BE2C (cell line): ENCODE data around the gene ATXN7L2. TPM values are rescaled to one million over a fixed set of nuclear protein-coding genes. Genes with fewer than 3 reads are reported as not detected.

Source experiments
- DNase-seq: peaks from one replicate; pipeline ENCODE4 v3.0.0-alpha.2; 2020
- H3K27me3 ChIP-seq: fragments of 250-450 bp; sonication (Bioruptor Pico); 2 replicates; pipeline ENCODE4 v1.5.1; 2020; ENCODE audit warnings: mild to moderate bottlenecking
- H3K36me3 ChIP-seq: fragments of 250-450 bp; sonication (Bioruptor Pico); 2 replicates; pipeline ENCODE4 v1.5.1; 2020; ENCODE audit warnings: mild to moderate bottlenecking
- H3K4me1 ChIP-seq: fragments of 250-450 bp; sonication (Bioruptor Pico); 2 replicates; pipeline ENCODE4 v1.5.1; 2020
- H3K4me3 ChIP-seq: 2 replicates; pipeline ENCODE4 v1.5.1; 2011; ENCODE audit warnings: low read depth, low read length
- H3K9me3 ChIP-seq: fragments of 250-450 bp; sonication (Bioruptor Pico); 2 replicates; pipeline ENCODE4 v1.5.1; 2020
- CTCF ChIP-seq: IDR thresholded peaks from 2 replicates; pipeline ENCODE4 v1.5.1; 2012; ENCODE audit warnings: mild to moderate bottlenecking, low read depth, low read length
- polyA plus RNA-seq: library from polyadenylated mRNA; unstranded; fragments of >200 nt; gene quantifications from one replicate; pipeline ENCODE4 v1.2.1, GENCODE V29; 2012; ENCODE audit warnings: low read depth, missing spikeins; ENCODE audit not compliant: insufficient read length, insufficient read depth

The ATXN7L2 gene, protein sequence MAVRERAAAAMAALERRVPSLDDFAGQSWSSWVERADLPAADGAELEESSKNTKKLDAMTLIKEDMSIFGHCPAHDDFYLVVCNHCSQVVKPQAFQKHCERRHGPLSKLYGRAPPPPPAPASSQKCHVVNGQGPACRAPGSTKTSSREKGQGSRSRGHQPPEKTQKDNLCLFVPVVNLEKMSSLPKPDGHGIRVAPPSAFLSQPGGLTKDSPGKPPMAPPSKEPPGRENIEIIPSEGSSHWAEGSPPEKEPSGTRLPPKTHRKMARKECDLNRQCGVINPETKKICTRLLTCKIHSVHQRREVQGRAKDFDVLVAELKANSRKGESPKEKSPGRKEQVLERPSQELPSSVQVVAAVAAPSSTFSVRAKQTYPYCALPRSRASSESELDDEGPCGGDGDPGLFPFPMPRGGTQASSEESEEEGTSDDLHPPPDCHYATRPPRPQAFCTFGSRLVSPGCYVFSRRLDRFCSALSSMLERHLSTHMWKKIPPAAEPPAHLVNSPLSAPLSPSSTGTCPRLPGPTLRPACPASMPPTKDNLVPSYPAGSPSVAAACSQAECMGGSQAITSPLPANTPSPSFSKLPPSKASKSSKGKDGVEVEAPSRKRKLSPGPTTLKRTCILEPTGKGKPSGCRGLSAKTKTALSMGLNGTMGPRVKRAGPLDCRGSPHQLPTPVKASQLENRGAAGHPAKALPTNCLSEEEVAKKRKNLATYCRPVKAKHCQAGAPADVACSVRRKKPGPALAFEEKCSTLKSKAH
- polyA plus RNA-seq = 68.4 TPM

DNA sequence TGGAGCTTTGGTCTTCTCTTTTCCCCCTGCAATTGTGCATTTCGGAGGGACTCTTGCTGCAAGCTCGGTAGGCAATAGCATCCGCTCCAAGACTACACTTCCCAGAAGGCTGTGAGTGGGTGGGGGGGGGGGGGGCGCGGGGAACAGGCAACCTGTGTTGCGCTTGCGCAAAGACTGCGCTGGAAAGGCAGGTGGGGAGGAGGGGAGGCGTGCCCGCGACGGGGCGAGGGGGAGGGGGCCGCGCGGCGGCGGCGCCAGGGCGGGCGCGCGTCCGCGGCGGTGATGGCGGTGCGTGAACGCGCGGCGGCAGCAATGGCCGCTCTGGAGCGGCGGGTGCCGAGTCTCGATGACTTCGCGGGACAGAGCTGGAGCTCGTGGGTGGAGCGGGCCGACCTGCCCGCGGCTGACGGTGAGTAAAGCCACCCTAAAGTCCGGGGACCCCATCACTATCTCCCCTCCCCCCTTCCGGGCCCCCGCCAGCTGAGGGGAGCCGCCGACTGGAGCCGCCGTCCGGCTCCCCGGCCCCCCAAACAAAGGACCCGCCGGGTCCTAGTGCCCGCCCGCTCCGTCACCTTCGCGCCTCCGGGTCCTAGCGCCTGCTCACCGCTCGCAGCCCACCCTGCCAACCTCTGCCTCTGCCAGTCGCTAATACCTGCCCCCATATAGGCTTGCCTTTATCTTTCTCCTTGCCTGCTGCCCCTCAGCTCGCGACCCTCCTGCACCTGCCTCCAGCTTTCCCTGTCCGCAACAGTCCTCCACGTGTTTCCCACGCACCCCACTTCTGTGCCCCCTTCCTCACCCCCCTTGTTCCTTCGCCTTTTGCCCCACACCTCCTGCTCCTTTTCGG lies at the start of gene ATXN7L2:
TSS of gene ATXN7L2 (plus strand) at position 234 of the 847 bp plus-strand sequence. CDS start at position 283, 49 bp downstream.
- no peak; the same call in 1 of the 2 replicates for TF ChIP-seq CTCF
- no peaks in the 10 kb centered on the region for H3K27me3 ChIP-seq
- DNase-seq = peak; percentile 94
- H3K4me1 ChIP-seq = no peaks in the 10 kb centered on the region
- peak within 1 kb of the TSS; percentile 97 for H3K4me3 ChIP-seq
- no peaks in the 10 kb centered on the region for H3K9me3 ChIP-seq
- H3K36me3 ChIP-seq = peaks cover 5% of the 10 kb centered on the region

GRCh38 chr1:109434484-109434883 lies 49.2 kb upstream of the ATXN7L2 start:
- DNase-seq = no peak
- TF ChIP-seq CTCF = no peak
- H3K27me3 ChIP-seq = no peaks in the 10 kb centered on the region
- peaks cover 6% of the 10 kb centered on the region; the same call in 1 of the 2 replicates for H3K4me1 ChIP-seq
- H3K36me3 ChIP-seq = no peaks in the 10 kb centered on the region
- H3K9me3 ChIP-seq = no peaks in the 10 kb centered on the region; the same call in 1 of the 2 replicates
- no peak overlapping the region for H3K4me3 ChIP-seq

DNA sequence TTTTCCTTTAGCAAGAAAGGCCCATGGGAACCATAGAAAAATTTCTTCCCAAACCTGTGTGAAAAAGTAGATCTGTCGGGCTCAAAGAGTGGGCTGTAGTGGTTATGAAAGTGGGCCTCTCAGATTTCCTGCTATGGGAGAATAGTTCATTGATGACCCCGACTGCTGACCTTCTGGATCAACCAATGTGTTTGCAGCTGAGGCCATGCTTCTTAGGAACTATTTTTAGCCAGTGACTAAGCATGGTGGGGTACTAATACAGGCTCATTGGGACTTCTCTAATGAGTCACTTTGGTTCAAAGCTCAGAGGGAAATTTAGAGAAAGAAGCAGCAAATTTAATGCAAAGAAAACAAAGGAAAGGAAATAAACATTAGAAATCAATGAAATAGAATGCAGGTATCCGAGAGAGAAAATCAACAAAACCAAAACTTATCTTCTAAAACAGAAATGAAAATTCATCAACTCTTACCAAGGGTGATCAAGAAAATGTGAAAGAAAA lies 44.9 kb upstream of the ATXN7L2 start:
- Histone ChIP-seq H3K4me1 (peaks cover 6% of the 10 kb centered on the region; the same call in 1 of the 2 replicates), H3K36me3 (no peaks in the 10 kb centered on the region), H3K9me3 (no peaks in the 10 kb centered on the region; the same call in 1 of the 2 replicates), H3K27me3 (no peaks in the 10 kb centered on the region), H3K4me3 (no peak overlapping the region)
- TF ChIP-seq CTCF = no peak
- DNase-seq = no peak

DNA sequence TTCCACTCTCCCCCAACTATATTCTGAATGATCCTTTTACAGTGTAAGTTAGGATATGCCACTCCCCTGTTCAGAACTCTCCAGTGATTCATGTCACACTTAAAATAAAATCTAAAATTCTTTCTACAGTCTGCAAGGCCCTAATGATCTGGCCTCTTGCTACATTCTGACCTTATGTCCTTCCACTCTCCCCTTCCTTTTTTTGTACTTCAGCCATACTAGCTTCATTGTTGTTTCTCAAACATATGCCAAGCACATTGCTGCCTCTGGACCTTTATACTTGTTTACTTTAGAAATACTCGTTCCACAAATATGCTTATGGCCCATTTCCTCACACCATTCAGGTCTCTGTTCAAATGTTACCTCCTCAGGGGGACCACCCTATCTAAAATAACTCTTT lies 42.6 kb upstream of the ATXN7L2 start:
- H3K36me3 ChIP-seq = no peaks in the 10 kb centered on the region
- H3K4me3 ChIP-seq = no peak overlapping the region
- H3K4me1 ChIP-seq = peaks cover 6% of the 10 kb centered on the region; the same call in 1 of the 2 replicates
- no peaks in the 10 kb centered on the region; the same call in 1 of the 2 replicates for H3K9me3 ChIP-seq
- no peak for DNase-seq
- H3K27me3 ChIP-seq = no peaks in the 10 kb centered on the region
- no peak for TF ChIP-seq CTCF

DNA sequence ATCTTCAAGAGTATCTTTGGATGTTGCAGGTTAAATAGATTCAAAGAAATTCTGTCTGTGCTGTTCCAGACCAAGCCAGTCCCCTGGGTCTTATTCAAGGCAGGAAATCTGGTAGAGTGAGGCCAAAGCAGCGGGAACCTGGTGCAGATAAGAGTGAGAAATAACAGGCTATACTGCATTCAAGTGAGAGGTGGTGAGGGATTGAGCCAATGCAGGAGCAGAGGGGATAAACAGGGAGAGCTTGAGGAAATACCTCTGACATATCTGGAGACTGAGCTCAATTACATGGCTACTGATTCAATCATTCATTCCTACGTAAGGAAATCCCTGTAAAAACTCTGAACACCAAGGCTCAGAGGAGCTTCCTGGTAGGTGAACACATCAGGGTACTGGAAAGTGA lies 40.2 kb upstream of the ATXN7L2 start:
- DNase-seq = no peak
- no peak overlapping the region for H3K4me3 ChIP-seq
- no peaks in the 10 kb centered on the region for H3K9me3 ChIP-seq
- TF ChIP-seq CTCF = no peak
- H3K36me3 ChIP-seq = no peaks in the 10 kb centered on the region
- peaks cover 5% of the 10 kb centered on the region; the same call in 1 of the 2 replicates for H3K4me1 ChIP-seq
- no peaks in the 10 kb centered on the region for H3K27me3 ChIP-seq
